HG03025 (cell line): Measurements from ENCODE around the gene HS6ST3.
"Not testable (repeated sequence)": the region's sequence is repeated elsewhere in the genome, so short reads cannot be mapped to it uniquely, and the experiment has no call there.

Source experiments
- ATAC-seq: cut with Tn5 transposase; IDR thresholded peaks from one replicate; pipeline ENCODE4 v1.9.1; 2021; ENCODE audit warnings: mild to moderate bottlenecking, moderate library complexity; ENCODE audit not compliant: unreplicated experiment, low FRiP score

Gene HS6ST3

GRCh38 chr13:96091164-96092117, 1.5 kb downstream of the HS6ST3 start:
- no peak for ATAC-seq

DNA sequence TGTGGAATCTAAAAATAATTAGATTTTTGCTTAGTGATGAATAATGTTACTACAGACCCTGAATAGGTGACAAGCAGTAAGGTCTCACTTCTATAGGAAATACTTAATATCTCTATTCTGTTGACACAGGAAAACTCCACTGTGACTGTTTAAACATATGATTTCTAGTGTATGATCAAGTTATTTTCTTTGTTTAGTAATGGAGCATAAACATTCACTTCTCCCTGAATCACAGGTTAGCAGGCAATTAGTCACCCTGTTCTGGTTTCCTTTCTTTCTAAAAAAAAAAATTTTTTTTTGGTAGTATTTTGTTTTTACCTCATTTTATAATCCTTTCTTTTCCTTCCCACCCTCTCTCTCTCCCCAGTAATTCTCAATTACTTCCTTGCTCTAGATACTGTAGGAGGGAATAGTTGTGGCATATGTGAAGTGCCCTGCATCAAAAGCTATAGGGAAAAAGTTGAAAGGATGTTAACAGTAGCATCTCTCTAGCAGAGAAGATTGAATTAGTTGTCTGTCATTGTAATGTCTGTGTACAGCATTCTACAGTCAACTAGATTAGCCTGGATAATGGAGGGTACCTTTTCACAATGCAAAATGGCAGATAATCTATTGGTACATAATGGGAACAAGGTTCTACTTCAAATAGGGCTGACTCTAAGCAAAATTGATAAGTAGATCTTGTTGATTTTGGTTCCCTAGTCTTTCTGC, 3.5 kb downstream of the HS6ST3 start:
- no peak for ATAC-seq

DNA sequence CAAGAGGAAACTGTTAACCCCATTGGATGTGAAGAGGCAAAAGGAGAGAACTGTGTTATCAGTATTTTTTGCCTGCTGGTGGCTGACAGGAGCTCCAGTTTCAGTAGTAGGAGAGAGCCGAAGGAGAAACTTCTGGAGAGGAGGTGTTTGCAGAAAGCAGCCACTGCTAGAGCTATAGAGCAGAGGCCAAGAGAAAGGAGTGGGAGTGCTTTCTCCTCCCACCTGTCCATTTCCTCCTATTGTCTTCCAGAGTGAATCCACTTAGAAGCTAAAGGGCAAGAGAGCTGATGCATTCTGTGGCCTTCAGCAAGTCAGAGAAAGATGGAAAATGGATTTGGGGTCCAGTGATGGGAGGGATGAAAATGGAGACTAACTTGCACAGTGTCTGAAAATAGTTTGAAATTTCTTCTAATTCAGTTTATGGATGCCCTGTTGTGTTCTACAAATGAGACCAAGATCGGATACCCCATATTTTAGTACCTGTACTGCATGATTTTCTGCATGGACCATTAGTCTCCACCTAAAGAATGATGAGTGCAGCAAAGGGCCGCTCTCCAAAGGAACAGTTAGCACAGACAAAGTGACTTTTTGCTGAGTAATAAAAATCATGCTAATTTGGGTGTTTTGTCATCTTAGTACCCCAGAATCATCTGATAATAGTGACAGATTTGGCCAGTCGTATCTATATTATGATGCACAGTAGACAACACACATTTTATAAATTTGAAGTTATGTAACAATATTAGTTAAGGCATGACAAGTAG, 10.7 kb downstream of the HS6ST3 start:
- ATAC-seq: no peak

GRCh38 chr13:96104516-96104915, 14.6 kb downstream of the HS6ST3 start:
- no peak for ATAC-seq

- ATAC-seq: not testable (repeated sequence)
Measured at GRCh38 chr13:96108072-96108471, 18.2 kb downstream of the HS6ST3 start.

- ATAC-seq: no peak
Measured at GRCh38 chr13:96109125-96109524, 19.2 kb downstream of the HS6ST3 start.

- no peak for ATAC-seq
Measured at GRCh38 chr13:96112936-96113335, 23.0 kb downstream of the HS6ST3 start.

- ATAC-seq: not testable (repeated sequence)
Measured at GRCh38 chr13:96115368-96115767, 25.5 kb downstream of the HS6ST3 start.

DNA sequence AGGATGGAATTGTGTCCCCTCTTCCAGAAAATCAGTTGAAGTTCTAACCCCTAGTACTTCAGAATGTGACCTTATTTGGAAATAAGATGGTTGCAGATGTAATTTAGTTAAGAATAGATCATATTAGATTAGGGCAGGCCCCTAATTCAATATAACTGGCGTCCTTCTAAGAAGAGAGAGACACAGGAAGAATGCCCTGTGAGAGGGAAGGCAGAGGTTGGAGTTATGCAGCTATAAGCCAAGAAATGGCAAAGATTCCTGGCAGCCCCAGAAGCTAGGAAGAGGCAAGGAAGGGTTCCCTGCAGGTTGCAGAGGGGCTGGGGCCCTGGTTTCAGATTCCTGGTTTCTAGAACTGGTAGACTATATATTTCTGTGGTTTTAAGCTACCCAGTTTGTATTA, 30.0 kb downstream of the HS6ST3 start:
- no peak for ATAC-seq

GRCh38 chr13:96130818-96131340, 41.0 kb downstream of the HS6ST3 start:
- no peak for ATAC-seq

DNA sequence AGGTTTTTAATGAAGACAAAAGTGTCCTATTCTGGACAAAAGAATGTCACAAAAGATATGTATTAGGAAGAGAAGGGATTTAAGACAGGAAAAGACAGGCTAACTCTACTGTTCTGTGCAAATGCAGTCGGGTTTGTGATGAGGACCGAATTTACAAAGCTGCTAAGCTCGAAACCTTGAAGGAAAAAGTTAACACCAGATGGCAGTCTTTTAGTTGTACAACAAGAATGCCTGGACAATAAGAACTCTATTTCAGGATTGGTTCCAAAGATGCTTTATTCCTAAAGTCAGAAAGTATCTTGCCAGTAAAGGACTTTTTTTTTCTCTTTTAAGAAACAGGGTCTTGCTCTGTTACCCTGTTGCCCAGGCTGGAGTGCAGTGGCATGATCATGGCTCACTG, 51.1 kb downstream of the HS6ST3 start:
- no peak for ATAC-seq

DNA sequence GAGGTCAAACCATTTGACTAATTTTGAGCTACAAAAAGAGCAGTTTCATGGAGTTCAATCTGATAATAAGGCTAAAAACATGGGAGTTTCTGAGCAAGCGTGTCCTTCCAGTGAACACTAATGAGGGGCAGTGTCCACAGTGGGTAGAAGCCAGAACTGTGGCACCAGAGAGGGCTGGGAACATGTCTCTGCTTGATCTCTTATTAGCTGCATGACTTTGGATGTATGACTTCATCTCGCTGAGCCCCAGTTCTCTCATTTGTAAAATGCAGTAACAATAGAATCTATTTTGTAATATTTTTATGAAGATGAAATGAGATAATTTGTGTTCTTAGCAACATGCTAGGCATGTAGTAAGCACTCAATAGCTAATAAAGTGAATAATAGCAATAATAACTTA, 69.8 kb downstream of the HS6ST3 start:
- ATAC-seq: no peak

DNA sequence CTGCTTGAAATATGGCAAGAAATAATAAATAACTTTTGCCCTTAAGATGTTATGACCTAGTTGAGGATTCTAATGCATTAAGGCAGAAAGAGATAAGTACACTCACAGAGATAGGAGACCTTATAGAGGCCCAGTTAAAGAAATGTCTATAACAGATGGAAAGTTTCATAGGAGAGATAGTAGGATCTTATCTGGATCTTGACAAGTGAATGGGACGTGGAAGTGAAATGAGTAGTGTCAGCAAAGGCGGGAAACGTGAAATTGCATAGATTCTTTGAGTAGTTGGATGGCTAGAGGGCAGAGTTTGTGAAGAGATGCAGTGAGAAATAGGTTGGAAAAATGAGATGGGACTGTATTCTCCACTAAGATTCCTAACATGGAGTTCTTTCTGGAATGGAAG, 71.2 kb downstream of the HS6ST3 start:
- no peak for ATAC-seq

- no peak for ATAC-seq
Measured at GRCh38 chr13:96165840-96166239, 75.9 kb downstream of the HS6ST3 start.

GRCh38 chr13:96172066-96172465, 82.2 kb downstream of the HS6ST3 start:
- ATAC-seq: no peak

GRCh38 chr13:96178759-96179158, 88.9 kb downstream of the HS6ST3 start:
- ATAC-seq: no peak

- no peak for ATAC-seq
Measured at GRCh38 chr13:96179309-96179708, 89.4 kb downstream of the HS6ST3 start.

DNA sequence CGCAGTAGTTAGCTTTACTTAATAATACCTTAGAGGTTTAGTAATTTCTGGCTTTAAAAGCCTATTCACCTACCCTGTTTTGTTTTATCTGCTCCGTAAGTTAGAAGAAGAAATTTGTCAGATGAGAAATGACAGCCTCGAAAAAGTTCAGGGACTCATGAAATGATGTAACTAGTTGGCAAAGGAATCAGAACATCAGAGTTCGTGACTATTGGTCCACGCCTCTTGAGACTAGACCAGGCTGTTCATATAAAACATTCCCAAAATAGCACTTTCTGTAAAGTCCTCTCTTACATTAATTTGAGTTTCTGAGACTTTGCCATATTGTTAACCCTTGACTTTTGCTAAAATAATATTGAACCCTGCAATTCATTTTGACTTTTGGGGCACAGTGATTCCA, 92.0 kb downstream of the HS6ST3 start:
- no peak for ATAC-seq

- ATAC-seq: no peak
Measured at GRCh38 chr13:96185818-96186217, 95.9 kb downstream of the HS6ST3 start.

DNA sequence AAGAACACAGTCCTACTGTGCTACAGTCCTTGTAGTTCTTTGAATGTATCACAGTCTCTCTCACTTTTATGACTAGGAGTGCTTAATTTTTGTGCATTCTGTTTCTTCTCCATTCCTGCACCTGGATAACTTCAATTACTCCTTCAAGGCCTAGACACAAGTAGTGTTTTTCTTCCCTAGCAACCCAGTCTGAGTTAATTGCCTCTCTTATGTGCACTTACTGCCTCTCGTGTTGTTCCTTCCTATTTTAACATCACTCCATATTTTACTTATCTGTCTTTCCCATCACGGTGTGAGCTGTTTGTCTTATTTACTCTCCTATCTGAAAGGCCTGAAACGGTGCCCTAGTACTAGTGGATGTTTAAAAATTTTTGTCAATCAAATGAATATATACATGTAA, 101.5 kb downstream of the HS6ST3 start:
- ATAC-seq: no peak
